Left forelimb (tissue), 1 donor: ENCODE measurements around the gene KCNQ4.

Source experiments
- DNase-seq: peaks from one replicate; pipeline ENCODE4 v3.0.0-alpha.2; 2018; ENCODE audit warnings: low spot score

KCNQ4 gene

DNA sequence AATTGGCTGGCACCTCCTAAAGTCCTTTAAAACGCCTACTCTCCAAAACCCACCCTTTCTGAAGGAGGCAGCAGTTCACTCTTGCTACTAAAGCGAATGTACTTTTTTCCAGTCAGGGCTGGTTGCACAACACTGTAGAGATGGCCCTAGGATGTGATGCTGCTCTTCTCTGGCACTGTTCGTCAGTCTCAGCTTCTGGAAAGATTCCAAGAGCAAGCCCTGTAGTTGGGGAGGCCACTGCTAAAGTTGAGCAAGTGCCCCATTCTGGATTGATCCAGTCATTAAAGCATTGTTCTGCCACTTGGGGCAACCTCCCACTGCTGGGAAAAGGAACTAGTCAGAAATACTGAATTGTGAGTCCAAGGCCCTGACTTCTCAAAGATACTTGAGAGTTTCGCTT lies 28.5 kb upstream of the KCNQ4 start:
- no peak for DNase-seq

GRCh38 chr1:40756523-40756922 lies 27.1 kb upstream of the KCNQ4 start:
- DNase-seq: no peak

DNA sequence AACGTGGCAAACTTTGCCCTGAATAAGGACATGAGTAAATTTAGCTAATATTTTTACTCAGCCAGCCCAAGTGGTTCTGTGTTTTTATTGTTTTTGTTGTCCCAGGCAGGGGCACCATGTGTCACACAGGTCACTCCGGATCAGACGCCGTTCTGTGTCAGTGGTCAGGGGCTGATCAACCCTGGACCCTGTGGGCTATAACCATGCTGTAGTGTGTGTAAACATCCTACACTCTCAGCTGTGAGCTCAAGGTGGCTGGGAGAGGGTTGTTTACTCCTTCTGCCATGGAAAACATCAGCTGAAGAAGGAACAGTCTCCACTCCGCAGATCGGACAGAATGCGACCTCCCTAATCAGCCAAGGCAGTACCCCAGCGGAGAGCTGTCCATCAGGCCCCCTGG lies 26.5 kb upstream of the KCNQ4 start:
- DNase-seq: no peak

- DNase-seq: no peak
Measured at GRCh38 chr1:40758004-40758403, 25.6 kb upstream of the KCNQ4 start.

DNA sequence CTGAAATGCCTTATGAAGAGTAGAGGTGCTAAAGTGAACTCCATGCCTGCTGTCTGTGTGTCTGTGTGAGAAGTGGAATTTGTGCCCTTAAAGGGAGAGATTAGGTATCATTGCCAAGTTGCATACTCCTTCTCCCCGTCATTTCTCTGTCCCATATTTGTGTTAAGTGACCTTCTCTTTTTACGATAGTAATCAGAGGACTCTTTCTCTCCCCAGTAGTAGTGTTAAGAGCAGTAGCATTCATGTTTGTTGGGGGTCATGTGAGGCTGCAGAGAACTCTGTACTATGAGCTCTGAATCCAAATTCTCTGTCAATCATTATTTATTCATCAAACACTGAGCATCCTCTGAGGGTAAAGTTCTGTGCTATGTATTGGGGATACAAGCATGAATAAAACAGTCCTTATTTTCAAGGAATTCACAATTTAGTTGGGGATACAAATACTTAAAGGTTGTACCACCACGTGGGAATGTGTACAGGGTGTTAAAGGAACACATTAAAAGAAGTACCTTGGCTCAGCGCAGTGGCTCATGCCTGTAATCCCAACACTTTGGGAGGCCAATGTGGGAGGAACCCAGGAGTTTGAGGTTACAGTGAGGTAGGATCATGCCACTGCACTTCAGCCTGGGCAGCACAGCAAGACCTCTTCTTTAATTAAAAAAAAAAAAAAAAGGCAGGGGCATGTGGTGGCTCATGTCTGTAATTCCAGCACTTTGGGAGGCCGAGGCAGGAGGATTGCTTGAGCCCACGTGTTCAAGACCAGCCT lies 24.8 kb upstream of the KCNQ4 start:
- DNase-seq: no peak

- DNase-seq: no peak
Measured at GRCh38 chr1:40760984-40761383, 22.6 kb upstream of the KCNQ4 start.

- DNase-seq: no peak
Measured at GRCh38 chr1:40762144-40762923, 21.3 kb upstream of the KCNQ4 start.

GRCh38 chr1:40763742-40764532 lies 19.6 kb upstream of the KCNQ4 start:
- DNase-seq: no peak

GRCh38 chr1:40764981-40765380 lies 18.6 kb upstream of the KCNQ4 start:
- DNase-seq: no peak

DNA sequence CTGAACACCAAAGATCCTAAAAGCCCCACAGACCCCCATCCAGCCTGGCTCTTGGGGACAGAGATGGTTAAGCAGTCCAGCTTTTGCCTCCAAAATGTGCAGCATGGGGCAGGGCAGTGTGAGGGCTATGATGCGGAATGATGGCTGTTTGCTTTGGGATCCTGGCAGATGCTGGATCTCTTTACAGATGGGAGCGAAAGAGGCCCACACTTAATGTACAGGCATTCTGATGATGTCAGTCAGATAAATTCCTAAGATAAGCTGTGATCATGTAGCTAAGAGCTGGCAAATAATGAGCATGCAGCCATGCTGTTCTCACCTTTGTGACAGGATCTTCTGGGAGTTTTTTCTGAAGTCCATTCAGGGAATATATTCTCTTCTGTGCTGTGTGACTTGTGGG lies 17.6 kb upstream of the KCNQ4 start:
- DNase-seq: no peak

DNA sequence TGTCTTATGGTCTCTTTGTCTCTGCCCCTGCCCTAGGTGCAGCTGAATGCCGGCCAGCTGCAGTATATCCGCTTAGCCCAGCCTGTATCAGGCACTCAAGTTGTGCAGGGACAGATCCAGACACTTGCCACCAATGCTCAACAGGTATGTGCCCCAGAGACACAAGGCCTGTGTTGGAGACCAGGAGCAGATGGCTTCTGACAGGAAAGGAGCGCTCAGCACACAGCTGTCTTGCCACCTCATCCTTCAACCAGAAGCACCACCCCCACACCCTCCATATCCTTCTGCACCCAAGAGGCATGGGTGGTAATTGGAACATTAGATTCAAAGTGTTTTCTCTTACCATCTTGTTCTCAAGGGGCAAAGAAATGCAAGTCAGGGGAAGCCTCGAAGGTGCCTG lies 17.0 kb upstream of the KCNQ4 start:
- no peak for DNase-seq

- no peak for DNase-seq
Measured at GRCh38 chr1:40768146-40768990, 15.2 kb upstream of the KCNQ4 start.

DNA sequence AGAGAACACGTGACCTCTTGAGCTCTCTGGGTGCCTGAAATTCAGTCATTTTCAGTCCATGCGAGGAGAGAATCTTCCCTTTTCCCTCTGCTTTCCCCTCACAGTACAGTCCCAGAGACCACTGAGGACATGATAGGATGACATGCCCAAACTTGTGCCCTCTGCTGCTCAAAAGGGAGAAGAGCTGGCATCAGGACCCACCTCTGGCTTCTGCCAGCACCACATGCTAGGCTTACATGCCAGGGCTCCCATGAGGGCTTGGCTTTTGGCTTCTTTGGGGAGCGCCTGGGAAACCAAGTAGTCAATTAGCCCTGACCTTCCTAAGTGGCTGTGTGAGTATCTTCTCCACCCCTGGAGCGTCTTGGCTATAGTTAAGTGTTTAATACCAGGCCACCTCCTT lies 13.8 kb upstream of the KCNQ4 start:
- no peak for DNase-seq

GRCh38 chr1:40770296-40771070 lies 13.1 kb upstream of the KCNQ4 start:
- DNase-seq: no peak

DNA sequence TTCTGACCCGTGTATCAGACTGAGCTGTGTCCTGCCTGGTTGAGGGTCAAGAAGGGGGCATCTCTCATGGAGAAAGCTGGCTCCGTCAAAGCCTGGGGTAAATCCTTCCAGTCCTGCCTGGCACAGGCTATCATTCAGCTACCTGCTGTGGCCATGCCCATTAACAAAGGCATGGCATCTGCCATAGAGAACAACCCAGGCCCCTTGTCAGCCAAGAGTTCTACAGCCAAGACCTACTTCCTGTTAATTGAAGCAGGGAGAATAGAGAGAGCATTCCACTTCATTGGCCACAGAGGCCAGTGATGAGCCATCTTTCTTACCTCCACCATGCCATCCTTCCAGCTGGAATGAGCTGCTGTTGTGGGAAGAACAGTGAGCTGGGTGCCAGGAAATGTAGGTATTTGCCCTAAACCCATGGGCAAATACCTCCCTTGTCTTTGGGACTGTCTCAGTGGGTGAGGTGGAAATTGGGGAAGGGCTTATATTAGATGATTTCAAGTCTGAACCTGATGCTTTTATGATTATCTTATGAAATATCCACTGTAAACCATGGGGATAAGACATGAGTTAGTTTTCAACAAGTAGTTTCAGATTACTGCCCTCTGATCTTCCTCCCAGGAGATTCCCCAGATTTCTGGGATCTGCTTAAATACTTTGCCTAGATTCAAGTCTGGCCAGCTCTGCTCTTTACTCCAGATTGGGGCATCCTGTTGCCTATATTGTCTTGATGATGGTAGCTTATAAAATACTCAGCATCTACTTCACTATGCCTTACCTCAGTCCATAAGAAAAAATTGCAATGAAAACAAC lies 11.2 kb upstream of the KCNQ4 start:
- DNase-seq: no peak

DNA sequence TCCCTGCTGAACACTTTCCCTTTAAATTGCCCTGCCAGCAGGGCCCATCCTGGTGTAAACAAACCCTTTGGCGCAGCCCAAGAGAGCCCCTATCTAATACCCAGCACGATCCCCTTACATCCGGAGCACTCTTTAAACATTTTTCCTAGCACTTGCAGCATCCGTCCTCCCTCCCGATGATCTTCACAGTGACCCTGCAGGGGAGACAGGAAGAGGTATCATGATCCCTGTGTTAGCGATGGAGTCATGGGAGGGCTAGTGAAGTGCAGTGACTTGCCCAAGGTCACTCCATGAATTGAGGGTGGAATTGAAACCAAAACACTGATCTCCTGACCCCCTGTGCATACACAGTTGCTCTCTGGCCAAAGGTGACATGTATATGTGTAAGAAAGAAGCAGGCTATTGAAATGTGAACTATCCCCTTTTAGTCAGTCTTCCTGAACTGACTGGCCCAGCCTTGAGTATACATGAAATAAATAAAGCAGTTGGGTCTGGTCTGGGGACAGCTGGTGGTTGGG lies 9.8 kb upstream of the KCNQ4 start:
- DNase-seq: no peak

- DNase-seq: no peak
Measured at GRCh38 chr1:40774266-40774998, 9.2 kb upstream of the KCNQ4 start.

- no peak for DNase-seq
Measured at GRCh38 chr1:40776236-40777072, 7.1 kb upstream of the KCNQ4 start.
